Immature natural killer cell (primary cell): ENCODE measurements around the gene RPAP3. TPM values are rescaled to one million over a fixed set of nuclear protein-coding genes. Genes with fewer than 3 reads are reported as not detected.
A peak's percentile ranks its signal among the peaks of the same experiment; 100 is the strongest.

Experiments
- DNase-seq, 3 donors: peaks; one replicate each; pipeline ENCODE4 v3.0.0; 2022; ENCODE audit warnings: mixed read lengths in 1 of 3
- H3K27ac Mint-ChIP-seq, 6 donors: one replicate each; pipeline ENCODE4 v1.8.0; 2020; ENCODE audit warnings: mixed read lengths in 6 of 6, mild to moderate bottlenecking in 5 of 6, inconsistent platforms in 4 of 6, moderate library complexity in 3 of 6
- H3K27me3 Mint-ChIP-seq, 3 donors: one replicate each; pipeline ENCODE4 v1.8.0; 2020 to 2021; ENCODE audit warnings: low read depth in 3 of 3, mild to moderate bottlenecking in 3 of 3, mixed read lengths in 3 of 3, moderate library complexity in 3 of 3, inconsistent platforms in 1 of 3
- H3K36me3 Mint-ChIP-seq, 3 donors: one replicate each; pipeline ENCODE4 v1.8.0; 2020; ENCODE audit warnings: mixed read lengths in 3 of 3, inconsistent platforms in 2 of 3, mild to moderate bottlenecking in 2 of 3
- H3K4me1 Mint-ChIP-seq, 2 donors: one replicate each; pipeline ENCODE4 v1.8.0; 2020; ENCODE audit warnings: inconsistent platforms in 2 of 2, mild to moderate bottlenecking in 2 of 2, mixed read lengths in 2 of 2, moderate library complexity in 1 of 2
- H3K4me3 Mint-ChIP-seq, 5 donors: one replicate each; pipeline ENCODE4 v1.8.0; 2020; ENCODE audit warnings: mild to moderate bottlenecking in 5 of 5, mixed read lengths in 5 of 5, inconsistent platforms in 3 of 5, moderate library complexity in 3 of 5
- H3K9me3 Mint-ChIP-seq, 6 donors: one replicate each; pipeline ENCODE4 v1.8.0; 2020; ENCODE audit warnings: mild to moderate bottlenecking in 6 of 6, mixed read lengths in 6 of 6, inconsistent platforms in 4 of 6, moderate library complexity in 3 of 6
- polyA plus RNA-seq, 3 donors: library from polyadenylated mRNA; unstranded; fragments of 300-500 nt; fragmentation: Illumina TruSeq; gene quantifications; one replicate each; pipeline ENCODE4 v1.2.3, GENCODE V29; 2021

Gene RPAP3
- polyA plus RNA-seq, 3 donors from 2014 or later: 16.8 to 38.1 (median 23.1) TPM

DNA sequence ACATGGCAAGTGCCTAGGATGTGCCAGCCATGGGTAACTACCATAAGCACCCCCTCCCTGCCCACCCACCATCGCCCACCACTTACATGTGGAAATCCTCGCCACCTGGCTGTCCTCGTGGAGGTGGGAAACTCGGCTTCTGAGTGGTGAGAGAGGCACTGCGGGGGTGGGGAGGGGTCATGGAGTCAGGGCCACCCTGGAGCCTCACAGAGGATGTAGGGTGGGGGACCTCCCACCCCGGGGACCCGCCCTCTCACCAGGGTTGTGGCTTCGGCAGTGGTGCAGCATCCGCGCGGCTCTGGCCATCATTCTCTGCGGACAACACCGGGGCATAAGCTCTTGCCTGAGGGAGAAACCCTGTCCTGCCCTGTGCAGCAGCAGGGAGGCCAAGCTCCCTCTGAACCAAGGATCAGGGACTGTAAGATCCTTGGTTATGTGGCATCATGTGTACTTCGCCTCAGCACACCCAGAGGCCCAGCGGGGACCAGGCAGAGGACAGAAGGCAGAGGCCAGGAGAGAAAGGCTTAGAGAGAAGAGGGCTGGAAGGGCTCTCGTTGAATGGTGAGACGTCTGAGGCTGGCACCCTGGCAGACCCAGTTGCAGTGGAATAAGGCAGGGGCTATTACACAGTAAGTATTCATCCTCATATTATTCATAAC lies 32.2 kb upstream of the RPAP3 start:
- peaks cover 0 to 6% (median 0%) of the 10 kb centered on the region in 3 donors for H3K36me3 Mint-ChIP-seq
- H3K4me3 Mint-ChIP-seq: peak overlapping the region in 1 of 5 donors; percentile 7
- H3K9me3 Mint-ChIP-seq: no peaks in the 10 kb centered on the region
- no peak overlapping the region for H3K27ac Mint-ChIP-seq
- H3K4me1 Mint-ChIP-seq: peaks cover 13 to 26% of the 10 kb centered on the region in 2 donors
- no peak for DNase-seq
- peaks cover 0 to 10% (median 8%) of the 10 kb centered on the region in 3 donors for H3K27me3 Mint-ChIP-seq

DNA sequence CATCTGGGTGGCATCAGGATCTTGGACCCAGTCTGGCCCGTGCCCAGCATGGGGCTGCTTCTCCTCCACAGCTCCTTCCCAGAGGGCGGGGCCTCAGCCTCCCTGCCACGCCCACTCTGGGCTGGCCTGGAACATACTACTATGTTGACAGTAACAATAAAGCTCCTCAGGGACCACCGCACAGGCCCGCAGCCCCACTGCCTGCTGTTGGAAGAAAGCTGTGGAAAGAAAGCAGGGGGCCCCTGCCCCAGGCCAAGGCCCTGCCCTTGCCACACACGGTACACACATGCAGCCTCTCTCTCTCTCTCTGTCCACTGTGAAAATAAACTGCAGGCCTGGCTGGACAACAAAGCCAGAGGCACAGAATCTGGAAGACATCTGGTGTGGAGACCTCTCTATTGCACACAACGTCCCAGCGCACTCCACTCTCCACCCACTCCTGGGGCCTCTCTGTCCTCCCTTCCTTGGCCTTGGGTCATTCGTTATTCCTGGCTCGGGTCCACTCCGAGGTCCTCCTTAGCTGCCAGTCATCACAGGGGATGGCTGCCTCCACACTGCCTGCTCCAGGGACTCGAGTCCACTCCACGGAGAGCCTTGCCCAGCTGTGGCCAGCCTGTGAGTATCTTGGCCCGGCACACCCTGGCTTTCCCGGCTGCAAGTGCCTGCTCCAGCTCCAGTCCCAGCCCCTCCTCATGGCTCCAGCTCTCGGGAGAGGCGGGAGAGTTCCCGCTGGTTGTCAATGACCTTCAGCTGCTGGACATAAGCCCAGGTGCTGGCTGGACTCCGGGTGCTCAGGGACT lies 31.2 kb upstream of the RPAP3 start:
- Mint-ChIP-seq H3K27ac (peak overlapping the region in 1 of 6 donors; percentile 30), H3K36me3 (peaks cover 0 to 6% (median 0%) of the 10 kb centered on the region in 3 donors), H3K9me3 (no peaks in the 10 kb centered on the region), H3K4me3 (no peak overlapping the region), H3K4me1 (peaks cover 10 to 16% of the 10 kb centered on the region in 2 donors), H3K27me3 (peaks cover 0 to 8% (median 6%) of the 10 kb centered on the region in 3 donors)
- DNase-seq: no peak

DNA sequence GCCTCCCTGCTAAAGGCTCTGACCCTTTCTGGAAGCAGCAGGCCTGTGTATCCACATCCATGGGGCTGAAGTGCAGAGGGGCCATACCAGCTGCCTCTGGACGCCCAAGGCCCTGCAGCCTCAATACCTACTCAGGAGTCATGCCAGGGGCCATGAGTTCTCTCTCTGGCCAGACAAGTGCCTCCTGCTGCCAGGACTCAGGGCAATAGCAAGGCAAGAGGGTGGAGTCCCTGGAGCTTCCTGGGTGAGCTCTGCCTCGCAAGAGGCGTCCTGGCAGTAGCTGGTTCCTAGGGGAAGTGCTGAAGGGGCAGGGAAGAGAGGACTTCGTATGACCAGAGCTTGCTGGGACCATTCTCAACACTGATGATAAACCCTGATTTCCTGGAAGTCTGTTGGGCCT lies 30.4 kb upstream of the RPAP3 start:
- peaks cover 3 to 8% of the 10 kb centered on the region in 2 donors for H3K4me1 Mint-ChIP-seq
- no peak for DNase-seq
- no peak overlapping the region for H3K27ac Mint-ChIP-seq
- H3K36me3 Mint-ChIP-seq: peaks cover 0 to 6% (median 0%) of the 10 kb centered on the region in 3 donors
- H3K9me3 Mint-ChIP-seq: no peaks in the 10 kb centered on the region
- no peak overlapping the region for H3K4me3 Mint-ChIP-seq
- peaks cover 0 to 6% (median 4%) of the 10 kb centered on the region in 3 donors for H3K27me3 Mint-ChIP-seq

DNA sequence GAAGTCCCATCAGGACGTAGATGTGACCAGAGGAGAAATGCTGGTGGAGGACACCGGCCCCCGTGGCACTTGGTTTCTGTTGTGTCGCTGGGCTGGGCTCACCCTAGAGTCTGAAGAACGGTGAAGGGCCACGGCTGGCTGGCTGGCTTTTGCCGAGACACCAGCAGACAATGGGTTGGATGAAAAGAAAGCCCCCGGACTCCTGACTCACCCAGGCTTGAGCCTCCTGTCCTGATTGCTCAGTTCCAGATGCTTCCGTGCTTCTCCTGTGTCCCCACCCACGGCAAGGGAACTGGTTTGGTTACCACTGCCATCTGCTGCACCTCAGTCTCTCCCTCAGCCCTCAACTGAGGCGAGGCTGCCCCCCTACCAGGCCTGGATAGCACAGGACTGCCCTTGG lies 29.8 kb upstream of the RPAP3 start:
- peaks cover 0 to 5% of the 10 kb centered on the region in 2 donors for H3K4me1 Mint-ChIP-seq
- H3K27me3 Mint-ChIP-seq: peaks cover 0 to 7% (median 4%) of the 10 kb centered on the region in 3 donors
- H3K36me3 Mint-ChIP-seq: peaks cover 0 to 9% (median 2%) of the 10 kb centered on the region in 3 donors
- DNase-seq: no peak
- no peaks in the 10 kb centered on the region for H3K9me3 Mint-ChIP-seq
- H3K4me3 Mint-ChIP-seq: no peak overlapping the region
- H3K27ac Mint-ChIP-seq: no peak overlapping the region

DNA sequence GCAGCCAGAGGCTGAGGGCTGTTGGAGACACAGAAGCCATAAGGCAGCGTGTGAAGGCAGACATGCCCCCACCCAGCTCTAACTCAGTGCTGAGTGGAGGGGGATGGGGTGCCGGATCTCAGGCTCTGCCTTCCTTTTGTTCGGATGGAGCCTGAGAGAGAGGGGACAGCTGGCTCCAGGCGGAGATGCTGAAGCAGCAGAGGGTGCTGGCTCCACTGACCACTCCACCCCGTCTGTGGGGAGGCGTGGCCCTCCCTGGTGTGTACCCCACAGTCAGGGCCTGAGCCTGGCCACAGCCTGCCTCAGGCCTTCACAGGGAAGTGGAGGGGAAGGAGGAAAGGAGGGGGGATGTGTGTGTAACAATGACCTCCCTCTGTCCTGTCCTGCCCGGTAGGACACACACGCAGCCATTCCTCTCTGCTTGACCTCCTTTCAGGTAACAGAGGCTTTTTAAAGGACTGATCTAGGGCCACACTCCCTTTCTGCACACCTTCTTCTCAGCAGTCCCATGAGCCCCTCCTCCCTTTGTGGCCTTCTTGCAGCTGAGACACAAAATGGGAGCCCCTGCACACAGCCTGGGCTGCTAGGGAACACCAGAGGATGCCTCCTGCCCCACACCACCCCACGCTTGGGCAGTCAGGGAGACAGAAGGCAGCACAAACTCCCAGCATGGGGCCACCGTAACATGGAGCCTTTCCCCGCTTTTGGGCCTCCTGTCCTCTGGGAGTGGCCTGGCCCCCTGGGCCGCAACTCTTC lies 29.1 kb upstream of the RPAP3 start:
- Mint-ChIP-seq H3K27me3 (peaks cover 0 to 8% (median 4%) of the 10 kb centered on the region in 3 donors), H3K9me3 (no peaks in the 10 kb centered on the region), H3K4me1 (no peaks in the 10 kb centered on the region), H3K4me3 (no peak overlapping the region), H3K36me3 (peaks cover 0 to 12% (median 6%) of the 10 kb centered on the region in 3 donors), H3K27ac (no peak overlapping the region)
- DNase-seq: no peak

DNA sequence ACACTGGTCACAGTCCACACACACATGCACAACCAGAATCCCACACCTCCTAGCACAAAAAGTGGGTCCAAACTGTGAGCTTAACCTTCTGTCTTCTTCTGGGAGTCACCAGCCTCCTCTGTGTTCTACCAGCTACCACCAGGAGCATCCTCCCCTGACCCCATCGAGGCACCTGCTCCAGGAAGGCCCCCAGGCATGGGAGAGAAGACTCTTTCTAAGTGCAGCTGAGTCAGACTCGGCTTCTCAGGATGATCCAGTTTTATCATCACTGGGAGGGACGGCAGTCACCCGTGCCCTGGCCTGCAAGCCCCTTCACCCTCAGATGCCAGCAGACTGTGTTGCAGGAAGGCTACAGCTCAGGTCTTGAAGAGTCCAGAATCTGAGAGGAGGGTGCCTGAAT lies 27.3 kb upstream of the RPAP3 start:
- Mint-ChIP-seq H3K27ac (no peak overlapping the region), H3K9me3 (no peaks in the 10 kb centered on the region), H3K4me3 (no peak overlapping the region), H3K36me3 (peaks cover 2 to 13% (median 12%) of the 10 kb centered on the region in 3 donors), H3K4me1 (no peaks in the 10 kb centered on the region), H3K27me3 (peaks cover 0 to 4% (median 2%) of the 10 kb centered on the region in 3 donors)
- no peak for DNase-seq

DNA sequence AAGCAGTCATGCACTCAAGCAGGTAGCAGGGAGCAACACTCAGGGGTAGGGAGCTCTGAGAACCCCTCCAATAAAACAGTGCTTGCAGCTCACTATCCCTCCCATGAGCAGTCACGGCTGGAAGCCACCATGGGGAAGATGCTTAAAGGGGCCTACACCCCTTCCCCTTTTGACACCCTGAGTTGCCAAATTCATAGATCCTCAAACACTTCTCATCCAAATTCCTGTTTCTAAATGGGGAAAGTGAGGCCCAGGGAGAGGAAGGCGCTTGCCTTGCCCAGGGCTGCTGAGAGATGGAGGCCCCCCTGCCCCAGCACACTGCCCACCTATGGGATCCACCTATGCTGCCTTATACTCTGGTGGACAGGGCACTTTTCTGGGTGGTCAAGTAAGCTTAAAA lies 26.7 kb upstream of the RPAP3 start:
- DNase-seq: no peak
- Mint-ChIP-seq H3K36me3 (peaks cover 7 to 20% (median 12%) of the 10 kb centered on the region in 3 donors), H3K9me3 (no peaks in the 10 kb centered on the region), H3K4me3 (no peak overlapping the region), H3K27me3 (peaks cover 0 to 4% (median 2%) of the 10 kb centered on the region in 3 donors), H3K27ac (no peak overlapping the region), H3K4me1 (no peaks in the 10 kb centered on the region)

DNA sequence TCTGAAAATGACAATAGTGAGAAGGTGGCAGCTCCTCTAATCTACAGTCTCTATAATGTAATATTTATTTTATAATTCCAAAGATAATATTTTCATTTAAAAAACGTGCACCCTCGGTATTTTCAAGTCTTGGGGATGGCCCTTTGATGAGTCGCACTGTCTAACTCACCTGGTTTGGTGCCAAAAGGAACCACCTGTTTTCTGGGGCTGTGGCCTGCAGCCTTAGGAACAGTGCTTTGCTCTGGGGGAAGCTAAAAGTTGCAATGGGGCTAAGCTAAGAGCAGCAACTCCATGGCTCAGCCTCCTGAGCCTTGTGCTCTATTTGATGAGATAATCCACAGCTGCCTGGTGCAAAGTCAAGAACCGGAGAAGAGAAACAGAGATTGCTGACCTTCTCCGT lies 25.9 kb upstream of the RPAP3 start:
- Mint-ChIP-seq H3K27me3 (peaks cover 0 to 4% (median 2%) of the 10 kb centered on the region in 3 donors), H3K27ac (no peak overlapping the region), H3K36me3 (peaks cover 7 to 23% (median 12%) of the 10 kb centered on the region in 3 donors), H3K4me1 (no peaks in the 10 kb centered on the region), H3K9me3 (no peaks in the 10 kb centered on the region), H3K4me3 (no peak overlapping the region)
- no peak for DNase-seq

DNA sequence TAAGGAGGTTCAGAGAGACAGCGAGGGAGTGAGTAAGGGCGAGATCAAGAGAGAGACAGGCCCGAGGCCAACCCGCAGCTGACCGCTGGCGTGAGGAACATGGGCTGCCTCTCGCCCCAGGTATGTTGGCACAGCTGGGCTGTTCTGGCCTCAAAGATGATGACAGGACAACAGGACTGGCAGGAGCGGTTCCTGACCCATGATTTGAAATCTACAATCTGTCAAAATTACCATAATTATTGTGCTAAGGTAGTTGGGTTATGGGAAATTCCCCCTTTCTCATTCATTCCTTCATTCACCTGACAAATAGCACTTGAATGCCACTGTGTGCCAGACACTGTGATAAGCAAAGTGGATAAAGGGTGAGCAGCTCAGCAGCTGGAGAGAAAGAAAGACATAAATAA lies 24.5 kb upstream of the RPAP3 start:
- H3K27ac Mint-ChIP-seq: no peak overlapping the region
- no peak for DNase-seq
- H3K4me1 Mint-ChIP-seq: no peaks in the 10 kb centered on the region
- peaks cover 0 to 6% (median 2%) of the 10 kb centered on the region in 3 donors for H3K27me3 Mint-ChIP-seq
- peaks cover 7 to 26% (median 12%) of the 10 kb centered on the region in 3 donors for H3K36me3 Mint-ChIP-seq
- H3K9me3 Mint-ChIP-seq: no peaks in the 10 kb centered on the region
- no peak overlapping the region for H3K4me3 Mint-ChIP-seq

DNA sequence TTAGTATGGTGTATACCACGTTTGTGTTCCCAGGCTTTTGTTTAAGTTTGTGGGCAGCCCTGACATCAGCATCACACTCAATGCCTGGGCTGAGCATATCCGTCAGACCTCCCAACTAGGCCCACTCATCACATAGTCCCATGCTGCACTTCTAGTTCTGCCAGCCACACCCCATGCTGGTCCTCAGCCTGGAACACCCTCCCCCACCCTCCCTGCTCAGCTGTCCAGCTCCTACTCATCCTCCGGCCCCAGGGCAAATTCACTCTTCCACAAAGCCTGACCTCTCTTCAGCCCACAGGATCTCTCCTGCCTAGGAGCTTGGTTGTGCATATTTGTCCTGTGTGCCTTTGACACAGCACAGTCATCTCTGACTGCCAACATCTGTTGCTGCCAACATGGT lies 23.4 kb upstream of the RPAP3 start:
- H3K4me3 Mint-ChIP-seq: no peak overlapping the region
- H3K4me1 Mint-ChIP-seq: no peaks in the 10 kb centered on the region
- H3K27ac Mint-ChIP-seq: no peak overlapping the region
- no peak for DNase-seq
- peaks cover 0 to 8% (median 5%) of the 10 kb centered on the region in 3 donors for H3K27me3 Mint-ChIP-seq
- H3K9me3 Mint-ChIP-seq: peaks cover 0 to 1% (median 0%) of the 10 kb centered on the region in 6 donors
- H3K36me3 Mint-ChIP-seq: peaks cover 7 to 32% (median 9%) of the 10 kb centered on the region in 3 donors

DNA sequence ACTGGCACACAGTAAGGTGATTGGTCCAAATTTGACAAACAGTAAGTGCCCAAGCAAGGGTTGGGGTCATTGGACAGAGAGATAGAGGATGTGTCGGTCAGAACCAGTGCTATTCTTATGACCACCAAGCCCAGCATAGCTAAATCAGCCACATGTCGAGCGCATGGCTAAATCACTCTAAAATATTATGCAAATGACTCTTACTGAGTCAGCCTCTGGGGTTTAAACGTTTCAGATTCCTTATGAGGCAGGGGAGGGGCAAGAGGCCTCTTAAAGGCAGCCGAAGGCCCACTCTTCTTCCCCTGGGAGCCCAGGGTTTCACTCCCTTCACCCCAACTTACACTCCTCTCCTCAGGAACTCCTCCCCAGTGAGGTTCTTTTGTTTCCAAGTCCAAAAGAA lies 20.1 kb upstream of the RPAP3 start:
- Mint-ChIP-seq H3K27me3 (peaks cover 2 to 17% (median 15%) of the 10 kb centered on the region in 3 donors), H3K4me3 (no peak overlapping the region), H3K27ac (no peak overlapping the region), H3K36me3 (peaks cover 7 to 46% (median 8%) of the 10 kb centered on the region in 3 donors), H3K9me3 (peaks cover 0 to 1% (median 0%) of the 10 kb centered on the region in 6 donors), H3K4me1 (peaks cover 22 to 31% of the 10 kb centered on the region in 2 donors)
- no peak for DNase-seq

DNA sequence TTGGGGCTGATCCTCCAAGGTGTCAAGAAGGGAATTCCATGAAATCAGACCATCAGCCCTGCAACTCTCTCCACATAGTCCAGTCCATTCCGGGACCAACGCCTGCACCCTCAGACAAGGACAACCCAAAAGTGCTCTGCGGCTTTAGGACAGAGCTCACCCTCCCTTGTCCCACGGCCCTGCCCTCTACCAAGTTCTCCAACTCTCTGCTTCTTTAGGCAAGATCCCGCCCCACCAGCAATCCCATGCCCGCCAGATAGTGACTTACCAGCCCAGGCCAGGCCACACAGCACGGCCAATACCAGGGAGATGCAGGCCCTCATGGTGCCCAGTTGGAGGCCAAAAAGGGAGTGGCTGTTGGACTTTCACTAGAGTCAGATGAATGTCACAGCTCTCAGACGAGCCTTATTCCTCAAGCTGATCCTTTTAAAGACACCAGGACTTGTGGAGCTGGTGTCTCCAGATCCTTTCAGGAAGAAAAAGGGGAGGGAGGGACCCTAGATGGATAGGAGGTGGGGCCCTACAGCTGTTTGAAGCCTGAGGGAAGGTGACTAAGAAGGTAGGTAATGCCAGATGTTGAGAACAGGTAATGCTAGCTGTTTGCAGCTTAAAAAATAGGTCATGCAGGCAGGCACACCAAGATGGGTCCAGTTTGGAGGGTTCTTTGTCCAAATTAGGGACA lies 19.4 kb upstream of the RPAP3 start, which contains the start of gene ENDOU:
TSS of gene ENDOU (minus strand) at position 400 of the 682 bp plus-strand sequence. CDS start at position 323, 77 bp downstream.
- peaks cover 2 to 15% (median 15%) of the 10 kb centered on the region in 3 donors for H3K27me3 Mint-ChIP-seq
- no peak for DNase-seq
- H3K4me1 Mint-ChIP-seq: peaks cover 26 to 35% of the 10 kb centered on the region in 2 donors
- peak within 1 kb of the TSS in 1 of 6 donors; percentile 16 for H3K27ac Mint-ChIP-seq
- H3K36me3 Mint-ChIP-seq: peaks cover 3 to 41% (median 7%) of the 10 kb centered on the region in 3 donors
- H3K9me3 Mint-ChIP-seq: peaks cover 0 to 1% (median 0%) of the 10 kb centered on the region in 6 donors
- H3K4me3 Mint-ChIP-seq: no peak within 1 kb of the TSS
